ENCODE measurements around the gene CPNE4. TPM values are rescaled to one million over a fixed set of nuclear protein-coding genes. Genes with fewer than 3 reads are reported as not detected.
A peak's percentile ranks its signal among the peaks of the same experiment; 100 is the strongest.

Gene CPNE4
- total RNA-seq, 1 experiment from 2014 or later: not detected

GRCh38 chr3:131995891-131996290 lies 38.9 kb downstream of the CPNE4 start:
- CTCF ChIA-PET: no interaction called here

GRCh38 chr3:131989318-131989717 lies 45.5 kb downstream of the CPNE4 start:
- ChIA-PET POLR2A (ENCODE audit: unreplicated experiment) (no interaction called here), CTCF (no interaction called here)
- Histone ChIP-seq H2AFZ (ENCODE audit: low read length) (no peak overlapping the region), H3K4me2 (ENCODE audit: low read length) (no peak overlapping the region), H3K9me2 (replicated peaks; ENCODE audit: low read length) (no peaks in the 10 kb centered on the region), H3K9me3 (ENCODE audit: low read length) (no peaks in the 10 kb centered on the region), H3K79me2 (ENCODE audit: low read length) (no peaks in the 10 kb centered on the region), H4K20me1 (ENCODE audit: low read length) (no peaks in the 10 kb centered on the region), H3K4me1 (ENCODE audit: insufficient read depth, low read length) (no peaks in the 10 kb centered on the region), H3K9ac (ENCODE audit: low read length) (no peak overlapping the region), H3K27me3 (ENCODE audit: low read length) (no peaks in the 10 kb centered on the region), H3K4me3 (ENCODE audit: low read length) (no peak overlapping the region), H3K27ac (ENCODE audit: low read length) (no peak overlapping the region), H3K36me3 (ENCODE audit: low read depth, low read length) (no peaks in the 10 kb centered on the region), H3F3A (ENCODE audit: low read length, unreplicated experiment) (no peaks in the 10 kb centered on the region)
- no peak for TF ChIP-seq EZH2phosphoT487 (IDR thresholded peaks at IDR 0.05; ENCODE audit: borderline replicate concordance, low read length)
- TF ChIP-seq CTCF (conservative IDR thresholded peaks at IDR 0.05; ENCODE audit: low read depth, low read length): no peak
- no peak for TF ChIP-seq EZH2 (IDR thresholded peaks at IDR 0.05; ENCODE audit: low read length, unreplicated experiment)
- ATAC-seq: no peak
- no peak for DNase-seq
- intact Hi-C loops (cut with micrococcal nuclease): no loop called here
- BruUV-seq (replicated peaks): no TSS peak

More at GRCh38 chr3:131995891-131996290, 38.9 kb downstream of the CPNE4 start:
- no peaks in the 10 kb centered on the region for H3K9me3 ChIP-seq (ENCODE audit: low read length)
- H2AFZ ChIP-seq (ENCODE audit: low read length): no peak overlapping the region
- no peaks in the 10 kb centered on the region for H3K9me2 ChIP-seq (replicated peaks; ENCODE audit: low read length)
- H3K27me3 ChIP-seq (ENCODE audit: low read length): no peaks in the 10 kb centered on the region
- no TSS peak for BruUV-seq (replicated peaks)
- TF ChIP-seq EZH2 (IDR thresholded peaks at IDR 0.05; ENCODE audit: low read length, unreplicated experiment) (no peak), CTCF (conservative IDR thresholded peaks at IDR 0.05; ENCODE audit: low read depth, low read length) (no peak), EZH2phosphoT487 (IDR thresholded peaks at IDR 0.05; ENCODE audit: borderline replicate concordance, low read length) (no peak)
- no peaks in the 10 kb centered on the region for H3K4me1 ChIP-seq (ENCODE audit: insufficient read depth, low read length)
- H3K4me2 ChIP-seq (ENCODE audit: low read length): 0 out of 2 replicates have a peak overlapping the region, but pooled peaks have one; percentile 12
- H3K4me3 ChIP-seq (ENCODE audit: low read length): no peak overlapping the region
- H3F3A ChIP-seq (ENCODE audit: low read length, unreplicated experiment): no peaks in the 10 kb centered on the region
- ATAC-seq (peak; percentile 65), DNase-seq (peak; percentile 17)
- H3K9ac ChIP-seq (ENCODE audit: low read length): no peak overlapping the region
- no peaks in the 10 kb centered on the region for H3K79me2 ChIP-seq (ENCODE audit: low read length)
- intact Hi-C loops (cut with micrococcal nuclease): no loop called here
- H4K20me1 ChIP-seq (ENCODE audit: low read length): no peaks in the 10 kb centered on the region
- no peaks in the 10 kb centered on the region for H3K36me3 ChIP-seq (ENCODE audit: low read depth, low read length)
- POLR2A ChIA-PET (ENCODE audit: unreplicated experiment): no interaction called here
- no peak overlapping the region for H3K27ac ChIP-seq (ENCODE audit: low read length)

DNA sequence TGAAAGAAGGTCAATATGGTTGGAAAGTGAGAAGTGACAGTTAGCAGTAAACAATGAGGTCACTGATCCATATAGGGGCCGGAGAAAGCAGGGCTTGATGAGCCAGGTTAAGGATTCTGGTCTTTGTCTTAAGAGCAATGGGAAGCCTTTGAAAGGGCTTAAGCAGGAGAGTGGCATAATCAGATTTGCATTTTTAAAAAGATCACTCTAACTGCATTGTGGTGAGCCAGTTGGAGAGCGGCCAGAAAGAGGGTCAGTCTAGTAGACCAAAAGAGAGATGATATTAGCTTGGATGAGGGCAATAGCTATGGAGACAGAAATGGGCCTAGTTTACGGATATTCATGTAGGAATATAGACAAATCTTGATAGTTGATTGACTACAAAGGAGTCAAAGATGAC lies 46.6 kb downstream of the CPNE4 start:
- H3F3A ChIP-seq (ENCODE audit: low read length, unreplicated experiment): no peaks in the 10 kb centered on the region
- no peak for ATAC-seq
- no peaks in the 10 kb centered on the region for H3K36me3 ChIP-seq (ENCODE audit: low read depth, low read length)
- no peak overlapping the region for H3K4me3 ChIP-seq (ENCODE audit: low read length)
- no peaks in the 10 kb centered on the region for H3K4me1 ChIP-seq (ENCODE audit: insufficient read depth, low read length)
- intact Hi-C loops (cut with micrococcal nuclease): no loop called here
- no TSS peak for BruUV-seq (replicated peaks)
- no peak overlapping the region for H3K9ac ChIP-seq (ENCODE audit: low read length)
- H3K79me2 ChIP-seq (ENCODE audit: low read length): no peaks in the 10 kb centered on the region
- DNase-seq: no peak
- CTCF ChIA-PET: no interaction called here
- H3K9me3 ChIP-seq (ENCODE audit: low read length): no peaks in the 10 kb centered on the region
- TF ChIP-seq EZH2 (IDR thresholded peaks at IDR 0.05; ENCODE audit: low read length, unreplicated experiment) (no peak), CTCF (conservative IDR thresholded peaks at IDR 0.05; ENCODE audit: low read depth, low read length) (no peak), EZH2phosphoT487 (IDR thresholded peaks at IDR 0.05; ENCODE audit: borderline replicate concordance, low read length) (no peak)
- H3K27ac ChIP-seq (ENCODE audit: low read length): no peak overlapping the region
- no peak overlapping the region for H3K4me2 ChIP-seq (ENCODE audit: low read length)
- H3K27me3 ChIP-seq (ENCODE audit: low read length): no peaks in the 10 kb centered on the region
- no peak overlapping the region for H2AFZ ChIP-seq (ENCODE audit: low read length)
- POLR2A ChIA-PET (ENCODE audit: unreplicated experiment): no interaction called here
- H3K9me2 ChIP-seq (replicated peaks; ENCODE audit: low read length): no peaks in the 10 kb centered on the region
- no peaks in the 10 kb centered on the region for H4K20me1 ChIP-seq (ENCODE audit: low read length)
